ENCODE results near the gene CCDC183. TPM values are rescaled to one million over a fixed set of nuclear protein-coding genes. Genes with fewer than 3 reads are reported as not detected.

Gene CCDC183
- polyA plus RNA-seq, 3 donors: 0.54 to 2.1 TPM; not detected in 1

DNA sequence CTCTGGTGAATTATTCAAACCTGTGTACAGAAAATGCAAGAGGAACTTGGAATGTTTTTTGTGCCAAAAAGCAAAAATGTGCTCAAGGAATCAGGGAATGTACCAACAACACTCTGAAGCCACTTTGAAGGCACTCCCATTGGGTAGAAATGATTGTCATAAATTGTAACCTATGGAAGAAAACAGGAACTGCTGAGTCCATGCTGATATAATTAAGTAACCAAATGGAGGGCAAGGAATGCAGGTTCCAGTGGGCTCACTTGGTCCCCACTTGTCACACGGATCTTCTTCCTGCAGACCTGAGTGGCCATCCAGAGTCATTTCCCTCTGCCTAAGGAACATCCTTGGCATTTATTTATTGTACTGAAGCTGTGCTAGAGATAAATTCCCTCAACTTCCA, 44.9 kb upstream of the CCDC183 start:
- no CpG with 5 or more reads among the region's 1 CpG for WGBS (ENCODE audit: insufficient coverage)
- TF ChIP-seq, protein P1, sequence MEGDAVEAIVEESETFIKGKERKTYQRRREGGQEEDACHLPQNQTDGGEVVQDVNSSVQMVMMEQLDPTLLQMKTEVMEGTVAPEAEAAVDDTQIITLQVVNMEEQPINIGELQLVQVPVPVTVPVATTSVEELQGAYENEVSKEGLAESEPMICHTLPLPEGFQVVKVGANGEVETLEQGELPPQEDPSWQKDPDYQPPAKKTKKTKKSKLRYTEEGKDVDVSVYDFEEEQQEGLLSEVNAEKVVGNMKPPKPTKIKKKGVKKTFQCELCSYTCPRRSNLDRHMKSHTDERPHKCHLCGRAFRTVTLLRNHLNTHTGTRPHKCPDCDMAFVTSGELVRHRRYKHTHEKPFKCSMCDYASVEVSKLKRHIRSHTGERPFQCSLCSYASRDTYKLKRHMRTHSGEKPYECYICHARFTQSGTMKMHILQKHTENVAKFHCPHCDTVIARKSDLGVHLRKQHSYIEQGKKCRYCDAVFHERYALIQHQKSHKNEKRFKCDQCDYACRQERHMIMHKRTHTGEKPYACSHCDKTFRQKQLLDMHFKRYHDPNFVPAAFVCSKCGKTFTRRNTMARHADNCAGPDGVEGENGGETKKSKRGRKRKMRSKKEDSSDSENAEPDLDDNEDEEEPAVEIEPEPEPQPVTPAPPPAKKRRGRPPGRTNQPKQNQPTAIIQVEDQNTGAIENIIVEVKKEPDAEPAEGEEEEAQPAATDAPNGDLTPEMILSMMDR (IDR thresholded peaks at IDR 0.05): no peak

DNA sequence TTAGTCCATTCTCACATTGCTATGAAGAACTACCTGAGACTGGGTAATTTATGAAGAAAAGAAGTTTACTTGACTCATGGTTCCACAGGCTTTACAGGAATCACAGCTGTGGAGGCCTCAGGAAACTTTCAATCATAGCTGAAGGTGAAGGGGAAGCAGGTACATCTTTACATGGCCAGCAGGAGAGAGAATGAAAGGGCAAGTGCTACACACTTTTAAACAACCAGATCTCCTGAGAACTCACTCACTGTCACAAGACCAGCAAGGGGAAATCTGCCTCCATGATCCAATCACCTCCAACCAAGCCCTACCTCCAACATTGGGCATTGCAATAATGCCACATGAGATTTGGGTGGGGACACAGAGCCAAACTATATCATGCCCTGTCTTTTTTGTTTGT, 44.3 kb upstream of the CCDC183 start:
- H3K27ac Mint-ChIP-seq: peak overlapping the region in 1 of 7 donors; percentile 60
- peaks cover 0 to 4% of the 10 kb centered on the region in 2 donors for H3K36me3 Mint-ChIP-seq
- intact Hi-C loops (cut with micrococcal nuclease): no loop called here
- Histone ChIP-seq H3K27me3 (ENCODE audit: control insufficient read depth in 2 of 2, insufficient read depth in 2 of 2, low read length in 2 of 2) (no peaks in the 10 kb centered on the region), H3K36me3 (replicated peaks in 1 of 2; ENCODE audit: control insufficient read depth in 1 of 2, insufficient read depth in 2 of 2, low read length in 2 of 2) (no peaks in the 10 kb centered on the region), H3K4me1 (ENCODE audit: control insufficient read depth in 1 of 2, insufficient read depth in 2 of 2, low read length in 2 of 2) (no peaks in the 10 kb centered on the region), H3K79me2 (ENCODE audit: insufficient read depth, low read length) (no peaks in the 10 kb centered on the region), H3K9ac (ENCODE audit: insufficient read depth, low read length, poor library complexity, severe bottlenecking) (no peak overlapping the region), H4K20me1 (ENCODE audit: insufficient read depth, low read length) (no peaks in the 10 kb centered on the region), H3K9me3 (replicated peaks in 1 of 2; ENCODE audit: control insufficient read depth in 1 of 2, insufficient read depth in 1 of 2, low read length in 2 of 2) (peaks cover 25 to 38% of the 10 kb centered on the region in 2 donors), H2AFZ (ENCODE audit: insufficient read depth, low read depth, low read length, poor library complexity, severe bottlenecking) (no peak overlapping the region), H3K4me3 (replicated peaks in 1 of 3; ENCODE audit: low read depth in 2 of 3, low read length in 3 of 3) (no peak overlapping the region), H3K4me2 (replicated peaks; ENCODE audit: extremely low read depth, low read length, poor library complexity, severe bottlenecking) (no peak overlapping the region), H3K27ac (ENCODE audit: low read depth in 1 of 2, low read length in 2 of 2) (no peak overlapping the region)
- H3K9me3 Mint-ChIP-seq: peaks cover 24 to 41% (median 37%) of the 10 kb centered on the region in 7 donors
- no peak for DNase-seq
- H3K4me1 Mint-ChIP-seq: peaks cover 10% of the 10 kb centered on the region
- no peak overlapping the region for H3K4me3 Mint-ChIP-seq
- peaks cover 8 to 31% (median 8%) of the 10 kb centered on the region in 3 donors for H3K27me3 Mint-ChIP-seq (ENCODE audit: low read depth in 3 of 3)
- TF ChIP-seq, protein P1 (IDR thresholded peaks at IDR 0.05): no peak

More for the DNA sequence above, 44.9 kb upstream of the CCDC183 start:
- peaks cover 25 to 34% of the 10 kb centered on the region in 2 donors for H3K9me3 ChIP-seq (replicated peaks in 1 of 2; ENCODE audit: control insufficient read depth in 1 of 2, insufficient read depth in 1 of 2, low read length in 2 of 2)
- no peak overlapping the region for H3K4me2 ChIP-seq (replicated peaks; ENCODE audit: extremely low read depth, low read length, poor library complexity, severe bottlenecking)
- H3K9me3 Mint-ChIP-seq: peaks cover 23 to 35% (median 33%) of the 10 kb centered on the region in 7 donors
- H3K27me3 ChIP-seq (ENCODE audit: control insufficient read depth in 2 of 2, insufficient read depth in 2 of 2, low read length in 2 of 2): no peaks in the 10 kb centered on the region
- intact Hi-C loops (cut with micrococcal nuclease): no loop called here
- no peak overlapping the region for H3K27ac ChIP-seq (ENCODE audit: low read depth in 1 of 2, low read length in 2 of 2)
- H3K9ac ChIP-seq (ENCODE audit: insufficient read depth, low read length, poor library complexity, severe bottlenecking): no peak overlapping the region
- H3K27me3 Mint-ChIP-seq (ENCODE audit: low read depth in 3 of 3): peaks cover 7 to 31% (median 8%) of the 10 kb centered on the region in 3 donors
- H4K20me1 ChIP-seq (ENCODE audit: insufficient read depth, low read length): no peaks in the 10 kb centered on the region
- no peaks in the 10 kb centered on the region for H3K4me1 ChIP-seq (ENCODE audit: control insufficient read depth in 1 of 2, insufficient read depth in 2 of 2, low read length in 2 of 2)
- no peak overlapping the region for H3K4me3 ChIP-seq (replicated peaks in 1 of 3; ENCODE audit: low read depth in 2 of 3, low read length in 3 of 3)
- peaks cover 0 to 4% of the 10 kb centered on the region in 2 donors for H3K36me3 Mint-ChIP-seq
- H2AFZ ChIP-seq (ENCODE audit: insufficient read depth, low read depth, low read length, poor library complexity, severe bottlenecking): no peak overlapping the region
- no peak overlapping the region for H3K27ac Mint-ChIP-seq
- H3K4me1 Mint-ChIP-seq: peaks cover 10% of the 10 kb centered on the region
- DNase-seq: no peak
- H3K36me3 ChIP-seq (replicated peaks in 1 of 2; ENCODE audit: control insufficient read depth in 1 of 2, insufficient read depth in 2 of 2, low read length in 2 of 2): no peaks in the 10 kb centered on the region
- H3K79me2 ChIP-seq (ENCODE audit: insufficient read depth, low read length): no peaks in the 10 kb centered on the region
- H3K4me3 Mint-ChIP-seq: no peak overlapping the region
